ENCODE measurements around the gene SYNGAP1.
"Not testable (repeated sequence)": the region's sequence is repeated elsewhere in the genome, so short reads cannot be mapped to it uniquely, and the experiment has no call there.

Gene SYNGAP1

DNA sequence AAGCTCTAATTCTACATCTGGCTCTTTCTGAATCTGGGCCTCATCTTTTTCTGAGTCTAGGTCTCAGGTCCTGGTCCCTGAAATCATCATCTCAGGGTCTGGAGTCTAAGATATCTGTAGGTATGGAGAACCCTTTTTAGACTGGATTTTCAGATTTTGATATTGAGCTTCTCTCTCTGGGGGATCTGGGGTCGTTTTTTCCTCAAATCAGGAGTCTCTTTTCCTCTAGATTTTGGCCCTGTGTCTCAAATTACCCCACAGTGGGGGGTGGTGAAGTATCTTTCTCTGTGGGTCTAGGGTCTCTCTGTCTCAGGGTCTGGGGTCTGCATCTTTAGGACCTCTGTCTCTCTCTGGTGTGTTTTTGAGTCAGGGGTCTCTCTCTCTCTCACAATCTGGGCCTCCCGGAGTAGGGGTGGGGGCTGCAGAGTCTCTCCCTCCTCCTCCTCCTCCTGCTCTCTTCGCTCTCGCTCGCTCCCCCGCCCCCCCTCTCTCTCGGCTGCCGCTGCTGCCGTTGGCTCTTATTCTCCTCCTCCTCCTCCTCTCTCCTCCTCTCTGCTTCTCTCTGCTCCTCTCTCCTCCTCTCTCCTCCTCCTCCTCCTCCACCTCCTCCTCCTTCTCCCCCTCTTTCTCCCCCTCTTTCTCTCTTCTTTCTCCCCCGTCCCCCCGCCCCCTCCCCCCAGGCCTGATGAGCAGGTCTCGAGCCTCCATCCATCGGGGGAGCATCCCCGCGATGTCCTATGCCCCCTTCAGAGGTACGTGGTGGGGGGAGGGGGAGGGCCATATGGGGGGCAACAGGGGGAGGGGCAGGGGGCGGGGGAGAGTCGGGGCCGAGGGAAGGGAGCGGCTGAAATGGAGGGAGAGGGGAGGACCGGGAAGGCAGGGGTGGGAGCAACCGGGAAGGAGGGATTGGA, at the start of gene SYNGAP1:
SYNGAP1 (plus strand) TSS at position 486 of the 911 bp plus-strand sequence; CDS start at position 686, 200 bp downstream.
- H3K4me3 ChIP-seq (ENCODE audit: low read depth, low read length), result no peak within 1 kb of the TSS
- DNase-seq (ENCODE audit: low read depth), result no peak

DNA sequence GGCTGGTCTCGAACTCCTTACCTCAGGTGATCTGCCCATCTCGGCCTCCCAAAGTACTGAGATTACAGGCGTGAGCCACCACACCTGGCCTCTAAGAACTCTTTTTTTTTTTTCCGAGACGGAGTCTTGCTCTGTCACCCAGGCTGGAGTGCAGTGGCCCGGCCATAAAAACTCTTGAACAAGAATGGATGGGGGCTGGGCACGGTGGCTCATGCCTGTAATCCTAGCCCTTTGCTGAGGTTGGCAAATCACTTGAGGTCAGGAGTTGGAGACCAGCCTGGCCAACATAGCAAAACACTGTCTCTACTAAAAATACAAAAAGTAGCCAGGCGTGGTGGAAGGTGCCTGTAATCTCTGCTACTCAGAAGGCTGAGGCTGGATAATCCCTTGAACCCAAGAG, 48.0 kb upstream of the SYNGAP1 start:
- DNase-seq (ENCODE audit: low read depth); H3K4me3 ChIP-seq (ENCODE audit: low read depth, low read length): not testable (repeated sequence)

More for the DNA sequence above, at the start of gene SYNGAP1:
- no peak for TF ChIP-seq POLR2A (IDR thresholded peaks at IDR 0.05; ENCODE audit: extremely low read depth, insufficient read length)
- TF ChIP-seq MYC (IDR thresholded peaks at IDR 0.05; ENCODE audit: low read depth, low read length), result no peak
- TF ChIP-seq, protein P1, sequence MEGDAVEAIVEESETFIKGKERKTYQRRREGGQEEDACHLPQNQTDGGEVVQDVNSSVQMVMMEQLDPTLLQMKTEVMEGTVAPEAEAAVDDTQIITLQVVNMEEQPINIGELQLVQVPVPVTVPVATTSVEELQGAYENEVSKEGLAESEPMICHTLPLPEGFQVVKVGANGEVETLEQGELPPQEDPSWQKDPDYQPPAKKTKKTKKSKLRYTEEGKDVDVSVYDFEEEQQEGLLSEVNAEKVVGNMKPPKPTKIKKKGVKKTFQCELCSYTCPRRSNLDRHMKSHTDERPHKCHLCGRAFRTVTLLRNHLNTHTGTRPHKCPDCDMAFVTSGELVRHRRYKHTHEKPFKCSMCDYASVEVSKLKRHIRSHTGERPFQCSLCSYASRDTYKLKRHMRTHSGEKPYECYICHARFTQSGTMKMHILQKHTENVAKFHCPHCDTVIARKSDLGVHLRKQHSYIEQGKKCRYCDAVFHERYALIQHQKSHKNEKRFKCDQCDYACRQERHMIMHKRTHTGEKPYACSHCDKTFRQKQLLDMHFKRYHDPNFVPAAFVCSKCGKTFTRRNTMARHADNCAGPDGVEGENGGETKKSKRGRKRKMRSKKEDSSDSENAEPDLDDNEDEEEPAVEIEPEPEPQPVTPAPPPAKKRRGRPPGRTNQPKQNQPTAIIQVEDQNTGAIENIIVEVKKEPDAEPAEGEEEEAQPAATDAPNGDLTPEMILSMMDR (IDR thresholded peaks at IDR 0.05; ENCODE audit: low read depth, low read length), result no peak
- TF ChIP-seq, protein P2, sequence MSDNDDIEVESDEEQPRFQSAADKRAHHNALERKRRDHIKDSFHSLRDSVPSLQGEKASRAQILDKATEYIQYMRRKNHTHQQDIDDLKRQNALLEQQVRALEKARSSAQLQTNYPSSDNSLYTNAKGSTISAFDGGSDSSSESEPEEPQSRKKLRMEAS (IDR thresholded peaks at IDR 0.05; ENCODE audit: low read depth, low read length), result no peak

DNA sequence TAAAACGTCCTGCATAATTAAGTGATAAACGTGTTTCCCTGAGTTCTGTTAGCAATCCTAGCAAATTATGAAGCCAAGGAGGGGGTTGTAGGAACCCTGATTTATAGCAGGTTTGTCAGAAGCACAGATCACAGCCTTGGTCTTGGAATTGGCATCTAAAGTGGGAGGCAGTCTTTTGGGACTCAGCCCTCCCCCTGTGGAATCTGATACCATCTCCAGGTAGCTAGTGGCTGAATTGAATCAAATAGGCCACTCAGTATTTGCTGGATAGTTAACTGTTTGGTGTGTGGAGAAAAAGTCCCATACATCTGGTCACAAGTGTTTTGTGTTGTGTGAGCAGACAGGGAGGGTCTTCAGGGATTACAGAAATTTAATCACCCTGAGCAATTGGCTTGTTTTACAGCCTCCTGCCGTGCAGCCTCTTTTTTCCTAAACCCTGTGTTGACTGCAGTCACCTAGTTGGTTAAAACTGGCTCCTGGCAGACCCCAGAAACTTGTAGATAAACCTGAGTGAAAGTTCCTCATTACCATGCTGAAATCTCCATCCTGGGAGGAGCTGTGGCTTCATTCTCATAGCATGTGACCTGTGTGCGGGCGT, 47.2 kb upstream of the SYNGAP1 start:
- no peak for DNase-seq (ENCODE audit: low read depth)
- TF ChIP-seq POLR2A (IDR thresholded peaks at IDR 0.05; ENCODE audit: extremely low read depth, insufficient read length), result no peak
- TF ChIP-seq, protein P1 (IDR thresholded peaks at IDR 0.05; ENCODE audit: low read depth, low read length), result no peak
- TF ChIP-seq MYC (IDR thresholded peaks at IDR 0.05; ENCODE audit: low read depth, low read length), result no peak
- TF ChIP-seq, protein P2 (IDR thresholded peaks at IDR 0.05; ENCODE audit: low read depth, low read length), result no peak

DNA sequence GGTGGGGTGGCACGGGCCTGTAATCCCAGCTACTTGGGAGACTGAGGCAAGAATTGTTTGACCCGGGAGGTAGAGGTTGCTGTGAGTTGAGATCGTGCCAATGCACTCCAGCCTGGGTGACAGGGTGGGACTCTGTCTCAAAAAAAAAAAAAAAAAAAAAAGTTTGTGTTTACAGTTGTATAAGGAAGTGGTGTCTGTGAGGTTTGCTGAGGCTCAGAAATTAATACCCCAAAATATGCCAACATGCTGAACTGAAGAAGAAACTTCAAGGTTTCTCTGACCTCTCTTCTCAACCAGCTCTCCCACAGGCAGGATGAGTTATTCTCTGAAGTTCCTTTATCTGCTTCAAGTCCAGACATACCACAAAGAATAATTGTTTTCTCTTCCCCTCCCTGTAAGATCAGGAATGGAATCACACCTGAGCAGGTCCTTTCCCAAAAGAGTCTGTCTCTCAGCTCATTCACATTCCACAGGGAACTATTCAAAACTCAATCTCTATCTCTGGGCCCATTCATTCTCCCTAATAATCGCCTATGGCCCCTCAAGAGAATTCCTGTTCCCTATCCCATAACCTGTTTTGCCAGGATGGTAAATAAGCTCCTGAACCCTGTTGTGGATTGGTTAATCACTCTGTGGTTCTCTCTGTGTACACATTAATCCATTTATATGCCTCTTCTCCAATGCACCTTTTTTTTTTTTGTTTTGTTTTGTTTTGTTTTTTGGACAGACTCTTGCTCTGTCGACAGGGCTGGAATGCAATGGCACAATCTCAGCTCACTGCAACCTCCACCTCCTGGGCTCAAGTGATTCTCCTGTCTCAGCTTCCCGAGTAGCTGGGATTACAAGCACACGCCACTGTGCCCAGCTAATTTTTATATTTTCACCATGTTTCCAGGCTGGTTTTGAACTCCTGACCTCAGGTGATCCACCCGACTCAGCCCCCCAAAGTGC, 45.6 kb upstream of the SYNGAP1 start:
- no peak overlapping the region for H3K4me3 ChIP-seq (ENCODE audit: low read depth, low read length)
- TF ChIP-seq, protein P1 (IDR thresholded peaks at IDR 0.05; ENCODE audit: low read depth, low read length), result no peak
- TF ChIP-seq, protein P2 (IDR thresholded peaks at IDR 0.05; ENCODE audit: low read depth, low read length), result no peak
- no peak for TF ChIP-seq MYC (IDR thresholded peaks at IDR 0.05; ENCODE audit: low read depth, low read length)
- DNase-seq (ENCODE audit: low read depth), result no peak

More for the DNA sequence above, 47.2 kb upstream of the SYNGAP1 start:
- H3K4me3 ChIP-seq (ENCODE audit: low read depth, low read length), result no peak overlapping the region

DNA sequence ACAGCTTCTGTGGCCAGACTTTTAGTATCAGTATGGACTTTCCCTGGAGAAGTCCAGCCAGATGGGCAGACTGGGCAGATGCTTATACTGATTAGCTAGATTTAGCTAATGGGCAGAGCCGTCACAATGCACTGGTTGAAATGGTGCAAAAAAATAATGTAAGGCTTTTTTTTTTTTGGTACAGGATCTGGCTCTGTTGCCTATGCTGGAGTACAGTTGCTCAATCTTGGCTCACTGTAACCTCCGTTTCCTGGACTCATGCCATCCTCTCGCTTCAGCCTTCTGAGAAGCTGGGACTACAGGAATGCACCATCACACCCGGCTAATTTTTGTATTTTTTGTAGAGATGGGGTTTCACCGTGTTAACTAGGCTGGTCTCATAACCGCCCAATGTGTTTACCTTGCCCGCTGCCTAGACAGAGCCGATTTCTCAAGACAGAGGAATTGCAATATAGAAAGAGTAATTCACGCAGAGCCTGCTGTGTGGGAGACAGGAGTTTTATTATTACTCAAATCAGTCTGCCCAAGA, 44.7 kb upstream of the SYNGAP1 start:
- TF ChIP-seq, protein P2 (IDR thresholded peaks at IDR 0.05; ENCODE audit: low read depth, low read length), result no peak
- H3K4me3 ChIP-seq (ENCODE audit: low read depth, low read length), result no peak overlapping the region
- DNase-seq (ENCODE audit: low read depth), result peak; percentile 60

DNA sequence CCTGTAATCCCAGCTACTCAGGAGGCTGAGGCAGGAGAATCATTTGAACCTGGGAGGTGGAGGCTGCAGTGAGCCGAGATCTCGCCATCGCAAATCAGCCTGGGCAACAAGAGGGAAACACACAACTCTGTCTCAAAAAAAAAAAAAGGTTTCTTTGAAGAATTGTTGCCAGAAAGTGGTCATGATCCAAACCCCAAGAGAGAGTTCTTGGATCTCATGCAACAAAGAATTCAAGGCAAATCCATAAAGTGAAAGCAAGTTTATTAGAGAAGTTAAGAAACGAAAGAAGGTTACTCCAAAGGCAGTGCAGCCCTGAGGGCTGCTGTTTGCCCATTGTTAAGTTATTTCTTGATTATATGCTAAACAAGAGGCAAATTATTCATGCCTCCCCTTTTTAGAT, 42.7 kb upstream of the SYNGAP1 start:
- TF ChIP-seq, protein P2 (IDR thresholded peaks at IDR 0.05; ENCODE audit: low read depth, low read length), result no peak
- TF ChIP-seq, protein P1 (IDR thresholded peaks at IDR 0.05; ENCODE audit: low read depth, low read length), result no peak
- TF ChIP-seq POLR2A (IDR thresholded peaks at IDR 0.05; ENCODE audit: extremely low read depth, insufficient read length) (no peak), MYC (IDR thresholded peaks at IDR 0.05; ENCODE audit: low read depth, low read length) (no peak)
- no peak for DNase-seq (ENCODE audit: low read depth)
- H3K4me3 ChIP-seq (ENCODE audit: low read depth, low read length), result no peak overlapping the region

DNA sequence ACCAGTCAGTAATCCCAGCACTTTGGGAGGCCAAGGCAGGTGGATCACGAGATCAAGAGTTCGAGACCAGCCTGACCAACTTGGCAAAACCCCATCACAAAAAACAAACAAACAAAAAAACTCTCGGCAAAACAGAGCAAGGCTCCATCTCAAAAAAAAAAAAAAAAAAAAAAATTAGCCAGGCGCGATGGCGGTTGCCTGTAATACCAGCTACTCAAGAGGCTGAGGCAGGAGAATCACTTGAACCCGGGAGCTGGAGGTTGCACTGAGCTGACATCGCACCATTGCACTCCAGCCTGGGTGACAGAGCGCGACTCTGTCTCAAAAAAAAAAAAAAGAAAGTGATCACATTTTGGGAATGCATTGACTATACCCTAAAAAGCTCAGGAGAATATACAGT, 40.7 kb upstream of the SYNGAP1 start:
- not testable (repeated sequence) for DNase-seq (ENCODE audit: low read depth); H3K4me3 ChIP-seq (ENCODE audit: low read depth, low read length)

Measured in NB4 (cell line).